PFSK-1 (cell line): Measurements from ENCODE around the gene ARHGEF39.

Source experiments
- FOXP2 ChIP-seq: optimal IDR thresholded peaks from 2 replicates; pipeline ENCODE3; 2011; ENCODE audit warnings: borderline replicate concordance, control low read depth, inconsistent platforms; ENCODE audit not compliant: insufficient read depth; ENCODE audit errors: extremely low read length, extremely low read depth
- POLR2AphosphoS5 ChIP-seq: IDR thresholded peaks from 2 replicates; pipeline ENCODE4 v1.6.1; 2012; ENCODE audit warnings: low read depth, mild to moderate bottlenecking, control low read depth, low read length, moderate library complexity
- REST ChIP-seq, 2 experiments: IDR thresholded peaks; 2 replicates each; pipeline versions ENCODE4 v1.6.1 to v1.8.0; 2011 to 2012; ENCODE audit warnings: low read depth in 2 of 2, low read length in 2 of 2, control low read depth in 1 of 2, inconsistent platforms in 1 of 2, mild to moderate bottlenecking in 1 of 2, moderate library complexity in 1 of 2; ENCODE audit not compliant: insufficient read depth in 1 of 2
- SIN3A ChIP-seq: IDR thresholded peaks from 2 replicates; pipeline ENCODE4 v1.6.1; 2012; ENCODE audit warnings: mild to moderate bottlenecking, low read length, moderate library complexity, borderline replicate concordance; ENCODE audit not compliant: insufficient read depth
- TAF1 ChIP-seq: IDR thresholded peaks from 2 replicates; pipeline ENCODE4 v1.6.1; 2012; ENCODE audit warnings: low read length, control low read depth, borderline replicate concordance; ENCODE audit not compliant: insufficient read depth

Gene ARHGEF39

DNA sequence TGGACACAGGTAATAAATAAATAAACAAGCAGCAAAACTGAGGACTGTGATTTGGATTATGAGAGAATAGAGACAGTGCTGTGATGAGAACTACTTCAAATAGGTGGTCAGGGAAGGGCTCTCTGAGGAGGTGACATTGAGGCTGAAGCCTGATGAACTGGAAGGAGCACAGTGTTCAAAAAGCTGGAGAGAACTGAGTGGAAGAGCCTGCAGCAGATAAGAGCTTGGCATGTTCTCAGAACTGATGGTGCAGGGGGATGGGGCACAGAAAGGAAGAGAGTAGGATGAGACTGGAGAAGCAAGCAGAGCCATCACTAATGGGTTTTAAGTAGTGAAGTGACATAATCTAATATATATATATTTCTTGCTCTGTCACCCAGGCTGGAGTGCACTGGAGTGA lies 35.9 kb upstream of the ARHGEF39 start:
- TF ChIP-seq POLR2AphosphoS5 (no peak), TAF1 (no peak), SIN3A (no peak), FOXP2 (no peak), REST (IDR thresholded peaks at IDR 0.05; ENCODE audit: insufficient read depth in 1 of 2, low read depth in 2 of 2, low read length in 2 of 2) (no peak)

DNA sequence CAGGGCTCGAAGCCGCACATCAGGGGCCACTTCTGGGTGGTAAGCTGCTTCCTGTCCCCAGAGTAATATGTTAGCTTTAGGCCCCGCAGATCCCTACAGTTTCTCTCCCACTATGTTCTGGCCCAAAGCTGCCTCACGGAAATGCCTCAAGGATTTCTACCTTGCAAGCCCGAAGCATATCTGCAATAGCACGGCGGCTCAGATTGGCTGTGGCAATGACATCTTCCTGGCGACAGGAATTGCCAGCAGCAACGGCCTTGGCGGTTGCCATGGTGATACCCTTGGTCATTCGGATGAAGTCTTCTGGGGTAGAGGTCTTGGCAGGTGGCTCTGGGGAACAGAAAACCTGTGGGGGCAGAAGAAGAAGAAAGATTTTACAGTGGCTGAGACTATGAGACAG lies 35.0 kb upstream of the ARHGEF39 start:
- no peak for TF ChIP-seq POLR2AphosphoS5
- TF ChIP-seq FOXP2 = no peak
- TF ChIP-seq TAF1 = no peak
- TF ChIP-seq SIN3A = no peak
- no peak for TF ChIP-seq REST (IDR thresholded peaks at IDR 0.05; ENCODE audit: insufficient read depth in 1 of 2, low read depth in 2 of 2, low read length in 2 of 2)

DNA sequence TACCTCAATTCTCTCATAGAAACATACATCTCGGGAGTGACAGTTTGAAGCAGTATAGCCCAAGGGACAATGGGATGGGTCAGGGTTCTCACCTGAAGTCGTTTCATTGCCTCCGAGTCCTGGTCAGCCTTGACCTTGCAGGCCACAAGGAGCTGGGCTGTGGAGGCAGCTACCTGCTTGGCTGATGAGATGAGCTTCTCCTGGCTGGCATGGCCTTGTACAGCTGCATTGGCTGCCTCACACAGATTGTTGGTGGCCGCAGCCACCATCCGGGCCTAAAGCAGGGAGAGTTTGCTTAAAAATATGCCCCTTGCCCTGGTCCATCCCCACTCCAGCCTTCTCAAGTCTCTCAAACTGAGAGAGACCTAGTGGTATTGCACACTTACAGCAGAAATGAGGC lies 33.2 kb upstream of the ARHGEF39 start:
- TF ChIP-seq FOXP2 (no peak), TAF1 (no peak), REST (IDR thresholded peaks at IDR 0.05; ENCODE audit: insufficient read depth in 1 of 2, low read depth in 2 of 2, low read length in 2 of 2) (no peak), SIN3A (no peak), POLR2AphosphoS5 (no peak)

DNA sequence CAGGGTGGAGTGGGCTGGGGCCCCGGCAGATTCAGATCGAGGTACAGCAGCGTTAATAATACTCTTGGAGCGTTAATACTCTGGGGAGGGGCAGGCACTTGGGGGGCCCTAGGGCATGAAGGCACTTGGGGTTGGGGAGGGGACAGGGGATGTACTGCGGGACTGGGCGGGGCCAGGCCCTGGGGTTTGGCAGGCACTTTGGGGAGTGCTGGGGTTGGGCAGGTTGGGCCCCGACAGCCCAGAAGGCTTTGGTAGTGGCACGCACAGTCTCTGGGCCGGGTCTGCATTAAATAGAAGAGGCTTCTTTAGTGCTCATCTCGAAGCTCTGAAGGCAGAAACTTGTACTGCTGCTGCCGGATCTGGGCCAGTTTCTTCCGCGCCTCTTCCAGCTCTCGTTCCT lies 32.5 kb upstream of the ARHGEF39 start:
- TF ChIP-seq REST (IDR thresholded peaks at IDR 0.05; ENCODE audit: insufficient read depth in 1 of 2, low read depth in 2 of 2, low read length in 2 of 2) (no peak), SIN3A (no peak), FOXP2 (no peak)

- TF ChIP-seq TAF1 = no peak
- TF ChIP-seq POLR2AphosphoS5 = no peak; the same call in 1 of the 2 replicates
- TF ChIP-seq FOXP2 = no peak
- TF ChIP-seq REST (IDR thresholded peaks at IDR 0.05; ENCODE audit: insufficient read depth in 1 of 2, low read depth in 2 of 2, low read length in 2 of 2) = no peak
- no peak for TF ChIP-seq SIN3A
Measured at GRCh38 chr9:35696520-35697215, 31.7 kb upstream of the ARHGEF39 start.
